Neural progenitor cell (in vitro differentiated cells): ENCODE results near the gene REEP3. TPM values are rescaled to one million over a fixed set of nuclear protein-coding genes. Genes with fewer than 3 reads are reported as not detected.

Source experiments
- DNase-seq: peaks from one replicate; pipeline ENCODE4 v3.0.0-alpha.2; 2016; ENCODE audit warnings: low spot score
- H2AFZ ChIP-seq: fragments of 200-600 bp; sonication (generic); replicated peaks from 2 replicates; pipeline ENCODE4 v1.6.1; 2016; ENCODE audit warnings: antibody characterized with exemption
- H3F3A ChIP-seq: fragments of 200-600 bp; sonication (generic); 2 replicates; pipeline ENCODE4 v1.6.1; 2016; ENCODE audit warnings: antibody characterized with exemption, low read depth
- H3K27ac ChIP-seq: fragments of 200-600 bp; sonication (generic); 2 replicates; pipeline ENCODE4 v1.5.1; 2016; ENCODE audit warnings: mild to moderate bottlenecking
- H3K27me3 ChIP-seq: fragments of 200-600 bp; sonication (generic); 2 replicates; pipeline ENCODE4 v1.6.1; 2016; ENCODE audit warnings: mild to moderate bottlenecking, moderate library complexity
- H3K36me3 ChIP-seq: fragments of 200-600 bp; sonication (generic); 2 replicates; pipeline ENCODE4 v1.5.1; 2016
- H3K4me1 ChIP-seq: fragments of 200-600 bp; sonication (generic); 2 replicates; pipeline ENCODE4 v1.6.1; 2016; ENCODE audit warnings: mixed run types
- H3K4me2 ChIP-seq: fragments of 200-600 bp; sonication (generic); 2 replicates; pipeline ENCODE4 v1.6.1; 2016
- H3K4me3 ChIP-seq: fragments of 200-600 bp; sonication (generic); 2 replicates; pipeline ENCODE4 v1.5.1; 2016
- H3K79me2 ChIP-seq: fragments of 200-600 bp; sonication (generic); 2 replicates; pipeline ENCODE4 v1.6.1; 2016; ENCODE audit warnings: low read depth
- H3K9ac ChIP-seq: fragments of 200-600 bp; sonication (generic); 2 replicates; pipeline ENCODE4 v1.6.1; 2016
- H3K9me3 ChIP-seq: fragments of 200-600 bp; sonication (generic); 2 replicates; pipeline ENCODE4 v1.5.1; 2016; ENCODE audit warnings: low read depth
- H4K20me1 ChIP-seq: fragments of 200-600 bp; sonication (generic); 2 replicates; pipeline ENCODE4 v1.6.1; 2016; ENCODE audit warnings: low read depth
- H3K27ac Mint-ChIP-seq: 3 replicates; pipeline ENCODE4 v1.8.0; 2021; ENCODE audit warnings: mixed read lengths
- H3K27me3 Mint-ChIP-seq: 2 replicates; pipeline ENCODE4 v1.8.0; 2022; ENCODE audit warnings: low read depth, mild to moderate bottlenecking, inconsistent platforms, moderate library complexity, mixed read lengths; ENCODE audit not compliant: insufficient read depth
- H3K36me3 Mint-ChIP-seq: 3 replicates; pipeline ENCODE4 v1.8.0; 2021; ENCODE audit warnings: mixed read lengths
- H3K4me1 Mint-ChIP-seq: 3 replicates; pipeline ENCODE4 v1.8.0; 2021; ENCODE audit warnings: mixed read lengths
- H3K4me3 Mint-ChIP-seq: 3 replicates; pipeline ENCODE4 v1.8.0; 2021; ENCODE audit warnings: mild to moderate bottlenecking, moderate library complexity, mixed read lengths
- H3K9me3 Mint-ChIP-seq: 3 replicates; pipeline ENCODE4 v1.8.0; 2020; ENCODE audit warnings: mixed read lengths
- EZH2 ChIP-seq: fragments of 200-600 bp; sonication (generic); IDR thresholded peaks from 2 replicates; pipeline ENCODE4 v1.6.1; 2017; ENCODE audit warnings: antibody characterized with exemption, mild to moderate bottlenecking, moderate library complexity
- EZH2phosphoT487 ChIP-seq: fragments of 200-600 bp; sonication (generic); IDR thresholded peaks from 2 replicates; pipeline ENCODE4 v1.6.1; 2017; ENCODE audit warnings: antibody characterized with exemption
- total RNA-seq: library from RNA; depleted of rRNA; stranded (reverse); fragments of >200 nt; gene quantifications from 2 replicates; pipeline ENCODE4 v1.2.3, GENCODE V29; 2015; ENCODE audit warnings: low replicate concordance
- TF ChIP-seq, protein P1 (sequence below): fragments of 200-600 bp; sonication (generic); IDR thresholded peaks from 2 replicates; pipeline ENCODE4 v1.5.1; 2017; ENCODE audit warnings: antibody characterized with exemption, mild to moderate bottlenecking

Gene REEP3
- total RNA-seq, 1 donor from 2014 or later, result 42.0 TPM

DNA sequence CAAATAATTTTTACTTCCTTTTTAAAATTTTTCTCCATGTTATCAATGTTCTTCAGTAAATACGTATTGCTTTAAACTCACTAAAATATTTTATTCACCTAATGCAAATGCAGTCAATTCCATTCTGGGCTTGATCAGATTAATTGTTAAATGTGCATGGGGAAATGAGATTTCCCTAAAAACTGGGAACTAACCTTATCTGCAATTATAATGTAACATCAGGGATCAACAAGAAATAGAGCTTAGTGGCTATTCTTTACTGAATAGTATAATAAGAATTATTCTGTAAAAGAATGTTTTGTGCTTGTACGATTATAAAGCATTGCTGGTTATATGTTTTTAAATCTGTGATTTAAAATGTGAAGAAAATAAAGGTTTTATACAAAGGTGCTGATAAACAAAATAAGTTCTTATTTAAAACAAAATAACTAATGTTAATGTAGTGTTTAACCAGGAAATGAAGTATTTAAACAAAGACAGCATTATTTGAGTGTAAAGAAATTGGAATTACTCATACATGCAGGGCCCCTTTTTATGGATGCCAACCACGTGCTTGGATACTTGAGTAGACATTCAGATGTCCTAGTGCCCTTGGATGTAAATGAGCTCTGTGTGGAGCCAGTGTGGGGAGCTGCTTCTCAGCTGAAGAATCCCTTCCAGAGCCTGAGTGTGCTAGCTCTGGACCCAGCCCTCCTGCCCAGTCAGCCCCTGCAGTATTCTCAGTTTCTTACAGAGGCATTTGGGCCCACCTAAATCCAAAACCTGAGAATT, 84.2 kb downstream of the REEP3 start:
- no peak overlapping the region for H3K27ac Mint-ChIP-seq
- H3K9ac ChIP-seq, result no peak overlapping the region
- peaks cover 22% of the 10 kb centered on the region for H3K36me3 Mint-ChIP-seq
- no peaks in the 10 kb centered on the region for H3K79me2 ChIP-seq
- no peaks in the 10 kb centered on the region for H3K4me1 ChIP-seq
- H3K4me3 ChIP-seq, result no peak overlapping the region
- H3K4me2 ChIP-seq, result no peak overlapping the region
- no peaks in the 10 kb centered on the region for H4K20me1 ChIP-seq
- H3K27me3 ChIP-seq, result no peaks in the 10 kb centered on the region
- H3F3A ChIP-seq, result peaks cover 9% of the 10 kb centered on the region
- H3K4me3 Mint-ChIP-seq, result no peak overlapping the region
- peak; percentile 24 for DNase-seq
- H3K9me3 Mint-ChIP-seq, result no peaks in the 10 kb centered on the region
- TF ChIP-seq, protein P1, sequence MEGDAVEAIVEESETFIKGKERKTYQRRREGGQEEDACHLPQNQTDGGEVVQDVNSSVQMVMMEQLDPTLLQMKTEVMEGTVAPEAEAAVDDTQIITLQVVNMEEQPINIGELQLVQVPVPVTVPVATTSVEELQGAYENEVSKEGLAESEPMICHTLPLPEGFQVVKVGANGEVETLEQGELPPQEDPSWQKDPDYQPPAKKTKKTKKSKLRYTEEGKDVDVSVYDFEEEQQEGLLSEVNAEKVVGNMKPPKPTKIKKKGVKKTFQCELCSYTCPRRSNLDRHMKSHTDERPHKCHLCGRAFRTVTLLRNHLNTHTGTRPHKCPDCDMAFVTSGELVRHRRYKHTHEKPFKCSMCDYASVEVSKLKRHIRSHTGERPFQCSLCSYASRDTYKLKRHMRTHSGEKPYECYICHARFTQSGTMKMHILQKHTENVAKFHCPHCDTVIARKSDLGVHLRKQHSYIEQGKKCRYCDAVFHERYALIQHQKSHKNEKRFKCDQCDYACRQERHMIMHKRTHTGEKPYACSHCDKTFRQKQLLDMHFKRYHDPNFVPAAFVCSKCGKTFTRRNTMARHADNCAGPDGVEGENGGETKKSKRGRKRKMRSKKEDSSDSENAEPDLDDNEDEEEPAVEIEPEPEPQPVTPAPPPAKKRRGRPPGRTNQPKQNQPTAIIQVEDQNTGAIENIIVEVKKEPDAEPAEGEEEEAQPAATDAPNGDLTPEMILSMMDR, result no peak
- no peak for TF ChIP-seq EZH2
- TF ChIP-seq EZH2phosphoT487, result no peak
- peaks cover 2% of the 10 kb centered on the region for H3K27me3 Mint-ChIP-seq
- no peaks in the 10 kb centered on the region for H3K9me3 ChIP-seq
- no peaks in the 10 kb centered on the region for H3K36me3 ChIP-seq
- H3K4me1 Mint-ChIP-seq, result peaks cover 14% of the 10 kb centered on the region
- peak overlapping the region; percentile 51 for H3K27ac ChIP-seq
- no peak overlapping the region for H2AFZ ChIP-seq

DNA sequence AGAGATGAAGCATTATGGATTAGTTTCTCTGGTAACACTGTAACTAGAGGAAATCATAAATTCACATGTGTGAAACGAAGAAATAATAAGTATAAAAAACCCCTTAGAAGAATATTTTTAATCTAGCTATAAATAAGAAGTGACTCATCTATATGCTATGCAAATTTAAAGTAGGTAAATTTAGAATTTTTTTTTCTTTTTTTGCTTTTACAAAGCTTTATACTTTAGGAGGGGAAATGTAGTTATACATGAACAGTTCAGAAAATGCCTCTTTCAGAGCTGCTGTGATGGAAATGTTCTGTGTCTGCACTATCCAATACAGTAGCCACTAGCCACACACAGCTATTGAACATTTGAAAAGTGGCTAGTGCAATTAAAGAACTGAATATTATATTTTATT, 87.3 kb downstream of the REEP3 start:
- TF ChIP-seq EZH2phosphoT487 (no peak), EZH2 (no peak)
- TF ChIP-seq, protein P1, result no peak
- no peak overlapping the region for H3K4me3 Mint-ChIP-seq
- no peak overlapping the region for H3K4me2 ChIP-seq
- H3K27ac ChIP-seq, result no peak overlapping the region
- no peak overlapping the region for H3K4me3 ChIP-seq
- H4K20me1 ChIP-seq, result no peaks in the 10 kb centered on the region
- H3K36me3 Mint-ChIP-seq, result peaks cover 7% of the 10 kb centered on the region
- no peak overlapping the region for H3K27ac Mint-ChIP-seq
- DNase-seq, result no peak
- H3K9me3 Mint-ChIP-seq, result no peaks in the 10 kb centered on the region
- peaks cover 9% of the 10 kb centered on the region for H3F3A ChIP-seq
- no peaks in the 10 kb centered on the region for H3K27me3 ChIP-seq
- H3K79me2 ChIP-seq, result no peaks in the 10 kb centered on the region
- H3K4me1 ChIP-seq, result no peaks in the 10 kb centered on the region
- H3K9ac ChIP-seq, result no peak overlapping the region
- H3K9me3 ChIP-seq, result no peaks in the 10 kb centered on the region
- no peaks in the 10 kb centered on the region for H3K36me3 ChIP-seq
- H3K4me1 Mint-ChIP-seq, result peaks cover 14% of the 10 kb centered on the region
- no peak overlapping the region for H2AFZ ChIP-seq
- H3K27me3 Mint-ChIP-seq, result no peaks in the 10 kb centered on the region

DNA sequence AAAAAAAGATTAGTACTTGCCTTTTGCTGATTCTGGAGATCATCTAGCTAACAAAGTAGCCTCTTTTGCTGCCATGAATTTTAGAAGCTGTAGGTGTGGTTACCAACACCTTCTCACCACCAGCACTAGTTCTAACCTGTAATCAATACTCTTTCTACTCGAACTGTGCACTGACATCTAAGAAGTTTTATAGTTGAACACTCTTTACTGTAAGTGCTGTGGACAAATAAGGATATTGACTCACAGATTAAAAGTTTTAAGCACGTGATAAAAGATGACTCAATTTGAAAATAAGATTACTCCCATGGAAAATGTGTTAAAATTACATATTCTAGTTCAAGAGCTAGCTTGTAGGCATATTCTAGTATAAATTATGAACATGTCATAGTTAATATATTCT, 89.9 kb downstream of the REEP3 start:
- Mint-ChIP-seq H3K4me3 (no peak overlapping the region), H3K27me3 (no peaks in the 10 kb centered on the region), H3K4me1 (peaks cover 5% of the 10 kb centered on the region), H3K36me3 (peaks cover 11% of the 10 kb centered on the region), H3K9me3 (no peaks in the 10 kb centered on the region), H3K27ac (no peak overlapping the region)
- Histone ChIP-seq H3K9ac (no peak overlapping the region), H3K27ac (no peak overlapping the region), H3K36me3 (no peaks in the 10 kb centered on the region), H3F3A (no peaks in the 10 kb centered on the region), H3K9me3 (no peaks in the 10 kb centered on the region), H2AFZ (no peak overlapping the region), H3K4me2 (no peak overlapping the region), H4K20me1 (no peaks in the 10 kb centered on the region), H3K4me3 (no peak overlapping the region), H3K27me3 (no peaks in the 10 kb centered on the region), H3K79me2 (no peaks in the 10 kb centered on the region), H3K4me1 (no peaks in the 10 kb centered on the region)
- DNase-seq, result no peak
- no peak for TF ChIP-seq EZH2phosphoT487
- TF ChIP-seq, protein P1, result no peak
- no peak for TF ChIP-seq EZH2
